GM12878 (cell line): ENCODE data around the gene ZNF615. TPM values are rescaled to one million over a fixed set of nuclear protein-coding genes. Genes with fewer than 3 reads are reported as not detected.

Experiments used
- ASH2L ChIP-seq: fragments of 300-600, 200-600 bp; sonication (generic); IDR thresholded peaks from 2 replicates; pipeline ENCODE4 v1.6.1; 2017; ENCODE audit warnings: low read depth, mild to moderate bottlenecking, borderline replicate concordance
- CBX3 ChIP-seq: fragments of 200-600 bp; sonication (generic); IDR thresholded peaks from 2 replicates; pipeline ENCODE4 v1.6.1; 2016; ENCODE audit warnings: low read depth, borderline replicate concordance
- CBX5 ChIP-seq: sonication (generic); IDR thresholded peaks from 2 replicates; pipeline ENCODE4 v1.6.1; 2016; ENCODE audit warnings: low read depth, moderate library complexity, mild to moderate bottlenecking, inconsistent platforms
- ESRRA ChIP-seq: IDR thresholded peaks from 2 replicates; pipeline ENCODE4 v1.6.1; 2012; ENCODE audit warnings: mild to moderate bottlenecking, low read length, improper control_type of control experiment
- GATAD2B ChIP-seq: fragments of 450-650 bp; conservative IDR thresholded peaks from 2 replicates; pipeline ENCODE4 v1.6.1; 2017; ENCODE audit warnings: low read depth, mild to moderate bottlenecking, moderate library complexity
- HCFC1 ChIP-seq: fragments of 150-350 bp; IDR thresholded peaks from 2 replicates; pipeline ENCODE4 v1.6.1; 2014; ENCODE audit warnings: low read length
- HDGF ChIP-seq: fragments of 450-650 bp; IDR thresholded peaks from 2 replicates; pipeline ENCODE4 v1.6.1; 2016; ENCODE audit warnings: antibody characterized with exemption
- IKZF2 ChIP-seq, 2 experiments: fragments of 450-650 bp; IDR thresholded peaks; 2 replicates each; pipeline ENCODE4 v1.6.1; 2017; ENCODE audit warnings: mild to moderate bottlenecking in 2 of 2, moderate library complexity in 2 of 2
- KDM1A ChIP-seq: fragments of 200-600 bp; sonication (generic); IDR thresholded peaks from 2 replicates; pipeline ENCODE4 v1.6.1; 2016; ENCODE audit warnings: borderline replicate concordance
- MTA2 ChIP-seq: fragments of 450-650 bp; IDR thresholded peaks from 2 replicates; pipeline ENCODE4 v1.6.1; 2016; ENCODE audit warnings: low read depth, mild to moderate bottlenecking, moderate library complexity
- MTA3 ChIP-seq: IDR thresholded peaks from 2 replicates; pipeline ENCODE4 v1.6.1; 2012; ENCODE audit warnings: low read length, inconsistent platforms, borderline replicate concordance
- MXI1 ChIP-seq: fragments of 150-350 bp; IDR thresholded peaks from 2 replicates; pipeline ENCODE4 v1.6.1; 2011; ENCODE audit warnings: low read depth, mild to moderate bottlenecking, inconsistent platforms, low read length, improper control_type of control experiment
- PAX8 ChIP-seq: fragments of 450-650 bp; IDR thresholded peaks from 2 replicates; pipeline ENCODE4 v1.6.1; 2017; ENCODE audit warnings: mild to moderate bottlenecking, moderate library complexity
- SIN3A ChIP-seq: IDR thresholded peaks from 2 replicates; pipeline ENCODE4 v1.6.1; 2012; ENCODE audit warnings: low read depth, low read length, improper control_type of control experiment
- SMAD5 ChIP-seq: IDR thresholded peaks from 2 replicates; pipeline ENCODE4 v1.6.1; 2016; ENCODE audit warnings: antibody characterized with exemption, low read depth
- SP1 ChIP-seq: IDR thresholded peaks from one replicate; pipeline ENCODE4 v1.6.1; 2011; ENCODE audit warnings: low read depth, low read length
- WRNIP1 ChIP-seq: IDR thresholded peaks from 2 replicates; pipeline ENCODE4 v1.6.1; 2011; ENCODE audit warnings: low read depth, low read length, improper control_type of control experiment, borderline replicate concordance
- ZNF217 ChIP-seq: fragments of 450-650 bp; IDR thresholded peaks from 2 replicates; pipeline ENCODE4 v1.6.1; 2017; ENCODE audit warnings: antibody characterized with exemption, mild to moderate bottlenecking
- ZNF384 ChIP-seq: IDR thresholded peaks from 2 replicates; pipeline ENCODE4 v1.6.1; 2012; ENCODE audit warnings: low read depth, mild to moderate bottlenecking, low read length, improper control_type of control experiment, borderline replicate concordance
- ZSCAN29 ChIP-seq: fragments of 450-650 bp; IDR thresholded peaks from 2 replicates; pipeline ENCODE4 v1.6.1; 2017; ENCODE audit warnings: mild to moderate bottlenecking, moderate library complexity
- polyA plus RNA-seq, 11 experiments: library from polyadenylated mRNA; depleted of rRNA in 4 of 11; unstranded in 6 of 11; stranded (reverse) in 5 of 11; fragments of >200 nt; fragmentation: Nextera tagmentation in 4 of 11; fragmentation: Illumina TruSeq in 1 of 11; extraction: Ambion mirVana in 4 of 11; extraction: Trizol in 1 of 11; gene quantifications; 1 replicate in 1 of 11; 2 replicates in 10 of 11; pipeline versions ENCODE4 v1.2.1 to v1.2.3, GENCODE V29; 2011 to 2016; ENCODE audit warnings: inconsistent platforms in 2 of 11, missing spikeins in 2 of 11, low read depth in 1 of 11
- total RNA-seq, 4 experiments: library from RNA; depleted of rRNA in 3 of 4; stranded (reverse); fragments of >200 nt in 3 of 4; fragmentation: Illumina TruSeq in 1 of 4; extraction: Trizol in 1 of 4; gene quantifications; 2 replicates each; pipeline versions ENCODE4 v1.2.1 to v1.2.3, GENCODE V29; 2013 to 2021
- TF ChIP-seq, protein P1 (sequence below): IDR thresholded peaks from 2 replicates; pipeline ENCODE4 v1.6.1; 2011; ENCODE audit warnings: low read depth, mild to moderate bottlenecking, low read length, moderate library complexity, borderline replicate concordance; ENCODE audit errors: extremely low read depth
- TF ChIP-seq, protein P2 (sequence below): fragments of 450-650 bp; IDR thresholded peaks from 2 replicates; pipeline ENCODE4 v1.6.1; 2017; ENCODE audit warnings: low read depth, mild to moderate bottlenecking, moderate library complexity
- TF ChIP-seq, protein P3 (sequence below): fragments of 450-650 bp; IDR thresholded peaks from 2 replicates; pipeline ENCODE4 v1.6.1; 2017; ENCODE audit warnings: mild to moderate bottlenecking, low read depth, inconsistent platforms; ENCODE audit not compliant: poor library complexity, severe bottlenecking
- TF ChIP-seq, protein P4 (sequence below): IDR thresholded peaks from 2 replicates; pipeline ENCODE4 v1.6.1; 2012; ENCODE audit warnings: low read depth, low read length, improper control_type of control experiment

Gene ZNF615
- total and polyA plus RNA-seq, 10 of the 15 experiments (the other 5 are each of a cell fraction or from before 2014, with no cell fraction given): 1.7 to 7.2 (median 4.2) TPM

DNA sequence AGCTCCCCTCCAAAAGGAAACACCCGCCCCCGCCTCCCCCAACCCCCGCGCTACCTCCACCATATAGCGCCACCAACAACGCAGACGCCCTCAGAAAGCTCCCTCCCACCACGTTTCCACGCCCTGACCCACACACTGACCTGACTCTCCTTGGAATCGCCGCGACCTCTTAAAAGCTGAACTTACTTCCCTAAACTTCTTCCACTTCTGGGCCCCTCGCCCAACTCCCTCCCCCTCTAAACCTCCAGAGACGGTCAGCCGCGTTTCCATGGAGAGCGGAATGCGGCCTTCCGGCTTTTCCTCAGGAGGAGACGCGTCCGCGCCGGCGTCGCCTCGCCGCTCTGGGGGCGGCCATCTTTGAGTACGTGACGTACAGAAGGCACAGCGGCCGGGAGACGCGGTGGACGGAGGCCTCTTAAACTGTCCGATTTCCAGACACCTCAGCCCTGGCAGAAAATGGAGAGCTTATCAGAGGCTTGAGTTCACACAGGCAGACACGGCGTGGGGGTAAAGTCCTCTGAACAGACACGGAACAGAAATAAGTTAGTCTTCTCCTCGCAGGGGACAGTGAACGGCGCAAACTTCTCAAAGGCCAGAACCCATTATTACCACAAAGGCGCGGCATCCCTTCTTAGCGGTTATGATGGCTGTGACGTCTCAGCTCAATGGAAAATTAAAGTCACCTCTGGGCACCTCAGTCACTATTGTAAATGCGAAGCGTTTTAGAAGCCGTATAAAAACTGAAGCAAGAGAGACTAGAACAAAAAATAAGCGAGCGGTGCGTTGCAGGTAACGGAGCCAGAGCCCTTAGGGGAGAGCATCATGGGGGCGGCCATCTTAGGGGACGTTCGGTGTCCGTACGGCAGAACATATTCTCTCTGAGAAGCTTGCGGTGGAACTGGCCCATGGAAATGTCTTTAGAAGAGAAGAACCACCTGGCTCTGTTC is 40.8 kb upstream of the ZNF615 start, which contains the start of gene ZNF432 (continued):
- TF ChIP-seq, protein P1, sequence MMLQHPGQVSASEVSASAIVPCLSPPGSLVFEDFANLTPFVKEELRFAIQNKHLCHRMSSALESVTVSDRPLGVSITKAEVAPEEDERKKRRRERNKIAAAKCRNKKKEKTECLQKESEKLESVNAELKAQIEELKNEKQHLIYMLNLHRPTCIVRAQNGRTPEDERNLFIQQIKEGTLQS: no peak
- TF ChIP-seq HDGF (peak; percentile 80), WRNIP1 (no peak; the same call in 1 of the 2 replicates), SP1 (no peak), CBX3 (no peak), MXI1 (peak; percentile 89), PAX8 (peak; percentile 68; the same call in 1 of the 2 replicates), MTA3 (no peak), ZNF384 (no peak), ZSCAN29 (peak; percentile 26; the same call in 1 of the 2 replicates), SIN3A (no peak), CBX5 (no peak), ESRRA (0 out of 2 replicates have a peak, but pooled peaks have one; percentile 26), MTA2 (no peak), ZNF217 (no peak), IKZF2 (IDR thresholded peaks at IDR 0.05) (peak; percentile 63 to 77), SMAD5 (no peak), KDM1A (no peak), GATAD2B (0 out of 2 replicates have a peak, but pooled peaks have one; percentile 28), HCFC1 (peak; percentile 80), ASH2L (no peak)
- TF ChIP-seq, protein P2, sequence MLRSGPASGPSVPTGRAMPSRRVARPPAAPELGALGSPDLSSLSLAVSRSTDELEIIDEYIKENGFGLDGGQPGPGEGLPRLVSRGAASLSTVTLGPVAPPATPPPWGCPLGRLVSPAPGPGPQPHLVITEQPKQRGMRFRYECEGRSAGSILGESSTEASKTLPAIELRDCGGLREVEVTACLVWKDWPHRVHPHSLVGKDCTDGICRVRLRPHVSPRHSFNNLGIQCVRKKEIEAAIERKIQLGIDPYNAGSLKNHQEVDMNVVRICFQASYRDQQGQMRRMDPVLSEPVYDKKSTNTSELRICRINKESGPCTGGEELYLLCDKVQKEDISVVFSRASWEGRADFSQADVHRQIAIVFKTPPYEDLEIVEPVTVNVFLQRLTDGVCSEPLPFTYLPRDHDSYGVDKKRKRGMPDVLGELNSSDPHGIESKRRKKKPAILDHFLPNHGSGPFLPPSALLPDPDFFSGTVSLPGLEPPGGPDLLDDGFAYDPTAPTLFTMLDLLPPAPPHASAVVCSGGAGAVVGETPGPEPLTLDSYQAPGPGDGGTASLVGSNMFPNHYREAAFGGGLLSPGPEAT: 0 out of 2 replicates have a peak, but pooled peaks have one; percentile 39
- TF ChIP-seq, protein P3, sequence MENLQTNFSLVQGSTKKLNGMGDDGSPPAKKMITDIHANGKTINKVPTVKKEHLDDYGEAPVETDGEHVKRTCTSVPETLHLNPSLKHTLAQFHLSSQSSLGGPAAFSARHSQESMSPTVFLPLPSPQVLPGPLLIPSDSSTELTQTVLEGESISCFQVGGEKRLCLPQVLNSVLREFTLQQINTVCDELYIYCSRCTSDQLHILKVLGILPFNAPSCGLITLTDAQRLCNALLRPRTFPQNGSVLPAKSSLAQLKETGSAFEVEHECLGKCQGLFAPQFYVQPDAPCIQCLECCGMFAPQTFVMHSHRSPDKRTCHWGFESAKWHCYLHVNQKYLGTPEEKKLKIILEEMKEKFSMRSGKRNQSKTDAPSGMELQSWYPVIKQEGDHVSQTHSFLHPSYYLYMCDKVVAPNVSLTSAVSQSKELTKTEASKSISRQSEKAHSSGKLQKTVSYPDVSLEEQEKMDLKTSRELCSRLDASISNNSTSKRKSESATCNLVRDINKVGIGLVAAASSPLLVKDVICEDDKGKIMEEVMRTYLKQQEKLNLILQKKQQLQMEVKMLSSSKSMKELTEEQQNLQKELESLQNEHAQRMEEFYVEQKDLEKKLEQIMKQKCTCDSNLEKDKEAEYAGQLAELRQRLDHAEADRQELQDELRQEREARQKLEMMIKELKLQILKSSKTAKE: no peak
- TF ChIP-seq, protein P4, sequence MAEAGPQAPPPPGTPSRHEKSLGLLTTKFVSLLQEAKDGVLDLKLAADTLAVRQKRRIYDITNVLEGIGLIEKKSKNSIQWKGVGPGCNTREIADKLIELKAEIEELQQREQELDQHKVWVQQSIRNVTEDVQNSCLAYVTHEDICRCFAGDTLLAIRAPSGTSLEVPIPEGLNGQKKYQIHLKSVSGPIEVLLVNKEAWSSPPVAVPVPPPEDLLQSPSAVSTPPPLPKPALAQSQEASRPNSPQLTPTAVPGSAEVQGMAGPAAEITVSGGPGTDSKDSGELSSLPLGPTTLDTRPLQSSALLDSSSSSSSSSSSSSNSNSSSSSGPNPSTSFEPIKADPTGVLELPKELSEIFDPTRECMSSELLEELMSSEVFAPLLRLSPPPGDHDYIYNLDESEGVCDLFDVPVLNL: no peak
